Activated T-cell treated with anti-CD3 and anti-CD28 coated beads for 4 hours (primary cell): ENCODE data around the gene CPNE4.
A peak's percentile ranks its signal among the peaks of the same experiment; 100 is the strongest.
"Not testable (repeated sequence)": the region's sequence is repeated elsewhere in the genome, so short reads cannot be mapped to it uniquely, and the experiment has no call there.

Experiments
- DNase-seq: peaks from one replicate; pipeline ENCODE4 v3.0.0-alpha.2; 2020

The CPNE4 gene

DNA sequence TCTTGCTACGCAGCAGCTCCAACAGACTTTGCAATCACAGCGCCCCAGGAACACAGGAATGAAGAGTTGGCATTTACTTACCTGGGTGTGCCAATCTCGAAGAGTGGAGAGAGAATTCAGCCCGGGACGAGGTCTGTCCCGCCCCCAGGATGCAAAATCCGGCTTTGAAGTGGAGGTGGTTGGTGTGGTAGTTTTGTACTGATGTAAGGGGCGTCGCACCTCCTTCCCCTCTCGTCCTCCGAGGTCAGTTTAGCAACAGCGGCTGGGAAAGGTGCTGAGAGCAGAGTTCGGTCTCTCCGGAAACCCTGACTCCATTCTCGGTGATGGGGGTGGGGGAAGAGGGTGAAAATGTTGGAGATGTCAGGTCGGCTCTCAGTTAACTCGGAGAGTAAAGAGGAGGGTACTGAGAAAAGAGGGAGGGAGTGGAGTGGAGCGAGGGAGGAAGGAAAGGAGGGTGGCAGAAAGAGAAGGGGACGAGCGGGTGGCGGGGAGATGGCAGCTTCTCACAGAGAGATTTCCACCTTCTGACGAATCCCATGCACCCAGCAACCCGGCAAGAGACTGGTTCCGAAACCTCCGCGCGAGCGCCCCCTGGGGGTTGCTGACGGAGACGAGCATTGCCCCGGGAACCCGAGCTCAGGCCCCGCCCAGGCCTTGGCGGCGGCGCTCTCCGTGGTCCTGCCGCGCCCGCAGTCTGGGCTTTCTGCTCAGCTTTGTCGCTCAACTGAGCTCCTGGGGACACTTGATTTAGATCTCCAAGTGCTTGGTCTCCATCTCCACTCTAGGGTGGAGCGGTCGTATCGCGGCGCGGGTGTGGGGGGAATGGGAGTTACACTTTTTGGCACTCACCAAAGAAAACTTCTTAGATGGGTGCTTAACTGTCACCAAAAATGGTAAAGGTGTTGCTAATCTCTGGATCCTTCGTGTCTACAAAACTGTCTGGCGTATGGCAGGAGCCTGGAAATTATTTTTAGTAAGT, at the start of gene CPNE4:
CPNE4 (minus strand) TSS at position 529 of the 979 bp plus-strand sequence.
- DNase-seq = peak; percentile 37

DNA sequence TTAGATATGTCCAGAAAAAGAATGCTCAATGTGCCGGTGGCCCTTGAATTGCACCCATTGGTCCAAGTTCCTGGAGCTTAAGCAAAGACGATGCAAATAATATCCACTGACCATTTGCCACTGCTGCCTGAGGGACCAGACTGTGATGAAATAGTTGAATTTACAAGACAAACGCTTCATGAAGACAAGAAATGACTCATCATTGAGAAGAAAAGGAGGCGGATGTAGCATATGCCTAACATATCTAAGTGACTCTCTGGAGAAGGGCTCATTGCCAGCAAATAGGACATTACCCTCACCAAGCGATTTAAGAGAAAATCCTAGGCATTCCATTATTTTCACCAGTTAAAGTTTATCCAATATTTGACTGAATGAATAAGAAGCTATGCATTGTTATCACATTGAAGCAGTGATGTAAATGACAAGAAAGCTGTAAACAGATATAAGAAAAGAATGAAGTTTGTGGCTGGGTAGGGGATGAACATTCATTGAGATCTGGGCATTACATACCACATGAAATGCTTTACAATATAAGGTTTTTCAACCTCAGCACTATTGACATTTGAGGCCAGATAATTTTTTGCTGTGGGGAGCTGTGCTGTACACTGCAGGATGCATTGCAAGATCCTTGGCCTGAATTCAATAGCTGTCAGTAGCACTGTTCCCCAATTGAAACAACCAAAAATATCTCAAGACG, 48.9 kb upstream of the CPNE4 start:
- DNase-seq = no peak

DNA sequence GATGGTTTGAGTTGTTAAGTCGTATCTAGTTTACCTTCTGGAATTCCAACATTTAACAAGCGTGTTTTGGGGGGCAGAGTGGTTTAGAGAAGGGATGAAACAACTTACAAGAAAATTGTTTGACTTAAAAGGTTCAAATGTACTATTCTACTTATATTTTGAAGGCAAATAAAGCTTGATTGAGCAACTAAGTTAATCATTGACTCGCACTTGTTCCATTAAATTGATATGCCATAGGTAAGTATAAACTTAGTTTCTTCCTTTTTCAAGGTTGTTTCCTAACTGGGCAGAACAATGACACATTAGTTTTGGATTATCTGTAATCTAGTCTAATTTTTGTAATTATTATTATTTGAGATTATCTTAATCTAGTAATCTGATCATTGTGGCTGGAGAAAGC, 48.3 kb upstream of the CPNE4 start:
- no peak for DNase-seq

DNA sequence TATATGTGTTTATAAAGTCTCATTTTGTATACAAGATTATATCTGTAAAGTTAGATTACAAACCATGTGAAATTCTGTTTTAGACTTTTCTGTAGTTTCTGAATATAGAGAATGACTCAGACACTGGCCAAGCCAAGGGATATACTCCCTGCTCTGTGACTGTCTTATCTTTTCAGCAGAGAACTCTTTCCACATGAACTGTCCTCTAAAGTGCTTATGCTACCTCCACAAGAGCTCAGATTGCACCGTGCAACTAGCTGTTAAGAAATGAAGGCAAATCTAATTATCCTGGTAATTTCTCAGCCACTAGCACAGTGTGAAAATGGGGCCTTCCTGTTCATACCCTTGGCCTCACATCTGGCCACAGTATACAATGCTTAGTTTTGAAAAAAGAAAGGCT, 44.3 kb upstream of the CPNE4 start:
- DNase-seq = no peak

DNA sequence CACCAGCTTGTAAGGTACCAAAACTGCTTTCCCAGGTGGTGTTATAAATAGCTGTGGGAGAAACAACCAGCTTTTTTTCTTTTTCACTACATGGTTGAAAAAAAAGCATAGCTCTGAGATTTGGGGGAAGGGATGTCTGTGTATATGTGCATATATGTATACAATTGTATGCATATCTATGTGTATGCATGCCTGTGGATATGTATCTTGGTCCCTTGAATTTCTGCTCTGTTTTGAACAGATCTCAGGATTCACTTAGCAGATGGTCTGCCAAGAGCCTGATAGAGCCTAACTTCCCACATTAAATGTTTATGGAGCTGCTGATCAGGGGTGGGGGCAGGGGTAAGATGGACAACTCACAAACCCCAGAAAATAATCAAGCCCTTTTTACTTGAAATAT, 39.0 kb upstream of the CPNE4 start:
- DNase-seq = no peak

DNA sequence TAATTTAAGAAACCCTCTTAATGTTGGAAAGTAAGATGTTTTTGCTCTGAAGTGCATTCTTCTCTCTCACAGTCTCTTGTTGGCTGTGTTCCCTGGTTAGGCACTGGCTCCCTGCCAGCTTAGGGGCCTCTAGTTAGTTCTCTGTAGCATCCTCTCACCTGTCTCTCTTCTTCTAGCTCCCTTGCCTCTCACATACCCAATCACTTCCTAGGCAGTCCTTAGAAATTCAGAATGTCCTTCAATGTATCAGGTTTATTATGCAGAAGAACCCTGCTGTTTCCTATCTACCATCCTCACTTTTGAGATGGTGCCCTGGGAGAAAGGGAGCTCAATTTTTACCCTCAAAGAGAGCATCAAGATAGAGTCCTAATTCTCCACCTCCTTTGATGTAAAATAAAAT, 36.2 kb upstream of the CPNE4 start:
- no peak for DNase-seq

DNA sequence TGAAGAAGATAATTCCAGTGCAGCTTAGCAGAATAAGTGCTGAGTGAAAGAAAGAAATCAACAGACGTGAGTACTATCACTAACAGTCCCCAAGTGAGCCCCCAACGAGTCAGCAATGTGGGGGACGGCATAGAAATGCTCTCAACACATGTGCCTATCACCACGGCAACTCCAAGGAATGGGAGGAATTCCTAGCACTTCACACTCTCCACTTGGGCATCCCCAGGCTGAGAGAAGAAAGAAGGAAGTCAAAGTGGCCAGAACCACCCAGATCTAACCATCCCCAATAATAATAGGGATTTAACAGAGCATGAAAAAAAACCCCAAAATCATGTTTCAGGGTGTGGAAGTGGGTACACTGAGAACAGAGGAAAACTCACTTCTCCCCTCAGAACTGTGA, 29.3 kb upstream of the CPNE4 start:
- DNase-seq = no peak

DNA sequence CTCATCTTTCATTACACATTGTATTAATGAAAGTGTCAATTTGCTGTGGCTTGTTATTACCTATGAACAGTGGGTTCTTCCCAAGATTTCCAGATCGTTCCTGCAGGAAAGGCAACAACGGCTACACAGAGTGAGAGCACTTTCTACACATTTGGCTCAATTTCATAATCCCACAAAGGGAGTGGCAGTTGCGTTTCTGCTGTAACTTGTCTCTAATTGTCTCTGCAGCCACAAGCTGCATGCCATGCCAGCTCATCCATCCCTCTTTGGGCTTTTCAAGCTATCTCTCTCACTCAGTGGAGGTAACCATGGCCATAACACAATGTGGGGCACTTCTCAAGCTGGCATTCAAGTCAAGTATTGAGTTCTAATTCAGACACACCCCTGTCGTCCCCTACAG, 27.7 kb upstream of the CPNE4 start:
- DNase-seq = no peak

DNA sequence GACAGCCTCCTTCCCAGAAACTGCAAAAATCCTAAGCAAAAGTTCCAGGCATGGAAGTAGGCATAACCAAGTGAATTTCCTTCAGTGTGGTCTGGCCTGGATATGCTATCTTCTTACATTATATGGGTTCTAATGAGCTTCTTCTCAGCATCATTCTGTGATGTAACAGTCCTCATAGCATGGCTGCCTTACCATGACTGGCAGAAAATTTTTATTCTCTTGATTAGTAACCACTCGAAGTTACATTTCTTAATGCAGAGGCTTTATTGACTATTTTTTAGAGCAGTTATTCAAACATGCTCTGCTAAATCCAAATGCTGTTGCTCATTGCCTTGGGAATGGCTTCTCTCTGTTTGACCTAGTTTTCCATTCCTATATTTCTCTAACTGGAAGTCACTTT, 21.1 kb upstream of the CPNE4 start:
- DNase-seq = no peak

DNA sequence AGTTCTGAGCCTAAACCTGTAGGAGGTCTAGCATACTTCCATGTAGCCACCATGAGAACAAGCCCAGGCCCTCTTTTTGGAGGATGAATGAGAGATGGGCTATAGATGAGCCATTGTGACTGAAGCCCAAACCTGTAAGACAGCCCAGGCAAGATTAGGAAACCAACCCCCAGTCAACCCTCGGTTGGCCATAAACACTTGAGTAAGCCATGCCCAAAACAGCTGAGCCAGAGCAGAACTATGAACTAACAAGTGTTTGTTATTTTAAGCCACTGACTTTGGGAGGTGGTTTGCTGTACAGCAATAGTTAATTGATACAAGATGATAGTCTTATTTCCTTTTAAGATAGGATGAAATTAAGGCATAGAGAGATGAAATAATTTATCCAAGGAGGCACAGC, 12.4 kb upstream of the CPNE4 start:
- DNase-seq = no peak

DNA sequence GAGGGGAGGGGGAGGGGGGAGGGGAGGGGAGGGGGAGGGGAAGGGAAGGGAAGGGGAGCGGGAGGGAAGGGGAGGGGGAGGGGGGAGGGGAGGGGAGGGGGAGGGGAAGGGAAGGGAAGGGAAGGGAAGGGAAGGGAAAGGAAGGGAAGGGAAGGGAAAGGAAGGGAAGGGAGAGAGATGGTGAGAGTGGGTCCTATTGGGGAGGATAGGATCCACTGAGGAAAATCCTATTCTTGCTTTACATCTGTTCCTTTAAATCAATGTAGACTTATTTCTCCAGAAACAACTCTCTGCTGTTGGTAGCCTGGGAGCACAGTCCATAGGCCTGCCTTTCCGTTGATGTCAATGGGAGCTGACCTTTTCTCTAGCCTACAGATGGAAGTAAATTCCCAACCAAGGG, 10.1 kb upstream of the CPNE4 start:
- DNase-seq = not testable (repeated sequence)

DNA sequence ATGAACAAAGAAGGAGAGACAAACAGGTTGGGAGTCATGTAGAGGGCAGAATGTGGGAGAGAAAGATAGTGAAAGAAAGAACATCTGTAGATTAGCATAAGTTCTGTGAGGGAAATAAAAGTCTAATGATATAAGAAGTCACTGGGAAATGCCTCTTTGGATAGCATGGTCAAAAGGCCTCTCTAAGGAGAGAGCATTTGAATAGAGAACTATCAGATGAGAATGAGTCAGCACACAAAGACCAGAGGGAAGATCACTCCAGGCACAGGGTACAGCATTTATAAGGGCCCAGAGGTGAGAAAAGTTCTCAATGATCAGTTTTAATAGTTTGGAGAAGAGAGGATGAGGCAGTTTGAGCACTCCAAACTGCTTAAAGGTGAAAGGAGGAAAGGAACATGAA, 7.9 kb upstream of the CPNE4 start:
- no peak for DNase-seq

DNA sequence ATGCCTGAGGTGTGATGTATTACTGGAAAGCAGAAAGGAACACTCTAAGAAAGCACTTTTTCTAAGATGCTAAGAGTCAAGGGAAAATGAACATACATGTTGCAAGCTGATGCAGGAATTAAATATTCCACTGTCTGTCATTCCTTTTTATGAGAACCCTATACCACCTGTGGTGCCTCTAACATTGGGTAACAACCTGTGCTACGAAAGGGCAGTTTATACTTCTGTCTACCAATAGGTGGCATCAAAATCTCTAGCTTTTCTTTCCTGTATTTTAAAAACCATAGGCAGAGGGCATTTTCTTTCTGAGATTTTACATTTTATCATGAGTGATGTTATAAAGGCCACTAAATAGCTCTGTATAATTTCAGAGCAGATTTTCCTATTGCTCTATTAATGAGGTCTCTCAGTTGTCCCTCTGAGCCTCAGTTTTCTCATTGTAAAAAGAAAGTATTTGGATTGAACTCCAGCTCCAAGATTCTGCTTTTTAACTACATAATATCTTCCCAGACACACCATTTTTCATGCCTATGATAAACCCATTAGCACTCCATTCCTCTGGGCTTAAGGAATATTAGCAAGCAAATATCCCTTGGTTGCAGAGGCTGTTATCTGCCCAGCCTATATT, 3.5 kb upstream of the CPNE4 start:
- DNase-seq = no peak

DNA sequence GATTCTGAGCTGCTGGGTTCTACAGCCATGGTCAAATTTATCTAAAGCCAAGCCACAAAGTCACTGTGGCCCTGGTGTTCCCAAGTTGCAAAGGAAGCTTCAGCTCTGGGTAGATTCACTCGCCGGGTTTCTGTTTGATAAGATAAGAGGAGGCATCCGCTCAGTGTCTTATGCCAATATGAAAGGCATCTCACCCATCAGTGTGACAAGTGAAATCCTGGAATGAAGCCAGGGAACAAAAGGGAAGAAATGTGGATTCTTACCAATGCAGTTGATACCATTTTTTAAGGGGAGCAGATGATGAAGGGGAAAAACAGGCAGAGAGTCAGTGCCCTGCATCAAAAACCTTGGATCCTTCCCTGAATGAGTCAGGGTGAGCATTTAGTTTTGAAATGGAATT, 2.8 kb upstream of the CPNE4 start:
- no peak for DNase-seq

DNA sequence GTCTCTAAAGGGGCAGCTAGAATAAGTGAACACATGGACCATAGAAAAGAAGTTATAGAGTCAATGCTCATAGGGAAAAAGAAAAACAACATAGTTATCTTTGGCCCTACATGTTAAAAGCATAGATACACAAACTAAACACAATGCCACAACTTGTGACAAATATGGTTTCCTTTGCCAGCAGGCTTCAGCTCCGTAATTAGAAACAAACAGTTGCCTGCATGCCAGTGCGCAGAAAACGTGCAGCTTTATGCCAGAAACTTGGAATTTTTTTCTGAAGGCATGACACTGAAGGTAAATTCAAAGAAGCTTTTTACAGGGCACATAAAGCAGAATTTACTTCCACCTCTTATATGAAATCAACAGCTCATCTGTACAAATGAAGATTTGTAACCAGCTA, 2.2 kb upstream of the CPNE4 start:
- DNase-seq = no peak

DNA sequence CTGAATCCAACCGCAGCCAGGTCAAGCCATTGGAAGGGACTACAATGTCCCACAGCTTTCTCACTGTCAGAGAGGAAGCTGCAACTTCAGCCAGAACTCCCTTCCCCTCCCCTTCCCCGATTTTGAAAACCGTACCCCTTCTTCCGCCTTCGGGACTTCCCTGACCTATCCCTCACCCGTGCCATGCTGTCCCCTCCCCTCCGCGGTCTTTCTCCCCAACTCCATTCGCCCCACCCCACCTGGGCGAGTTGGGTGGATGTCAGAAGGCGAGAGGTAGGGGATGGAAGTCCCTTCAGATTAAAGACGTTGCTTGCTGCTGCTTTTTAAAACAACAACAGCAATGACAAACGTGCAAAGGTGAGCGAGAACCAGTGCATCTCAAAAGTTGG, 723 bp downstream of the CPNE4 start:
- DNase-seq = no peak

DNA sequence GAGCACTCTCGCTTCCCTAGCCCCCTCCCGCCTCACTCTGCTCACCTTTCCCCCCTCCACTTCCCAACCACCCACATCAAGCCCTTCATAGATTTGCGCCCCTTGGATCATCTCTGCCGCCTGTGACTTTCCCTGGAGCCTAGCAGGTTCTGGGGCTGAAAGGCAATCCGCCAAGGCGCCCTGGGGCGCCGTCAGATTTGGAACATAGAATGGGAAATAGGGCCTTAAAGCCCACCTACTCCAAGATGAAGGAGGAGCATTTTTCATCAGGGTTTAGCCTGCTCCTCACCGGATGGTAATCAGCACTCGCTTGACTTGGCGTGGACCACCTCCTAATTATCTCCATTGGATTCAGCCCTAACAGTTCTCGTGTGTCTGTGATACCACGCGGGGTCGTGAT, 1.3 kb downstream of the CPNE4 start:
- DNase-seq = no peak

DNA sequence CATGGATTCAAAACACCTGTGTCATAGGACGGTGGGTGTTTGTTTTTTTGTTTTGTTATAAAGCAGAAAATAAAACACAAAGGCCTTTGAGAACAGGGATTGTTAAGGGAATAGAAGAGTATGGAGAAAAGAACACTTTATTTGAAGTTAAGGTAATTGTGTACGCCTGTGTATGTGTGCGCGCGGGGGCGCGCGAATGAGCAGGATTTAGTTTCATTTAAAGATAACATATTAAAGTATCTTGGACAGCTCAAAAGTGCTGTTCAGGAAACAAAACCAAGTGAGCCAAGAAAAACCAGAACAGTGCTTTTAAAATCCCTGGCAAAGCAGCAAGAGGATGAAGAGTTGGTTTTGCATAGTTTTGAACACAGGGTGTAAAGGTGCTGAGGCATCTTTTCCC, 1.9 kb downstream of the CPNE4 start:
- DNase-seq = no peak

DNA sequence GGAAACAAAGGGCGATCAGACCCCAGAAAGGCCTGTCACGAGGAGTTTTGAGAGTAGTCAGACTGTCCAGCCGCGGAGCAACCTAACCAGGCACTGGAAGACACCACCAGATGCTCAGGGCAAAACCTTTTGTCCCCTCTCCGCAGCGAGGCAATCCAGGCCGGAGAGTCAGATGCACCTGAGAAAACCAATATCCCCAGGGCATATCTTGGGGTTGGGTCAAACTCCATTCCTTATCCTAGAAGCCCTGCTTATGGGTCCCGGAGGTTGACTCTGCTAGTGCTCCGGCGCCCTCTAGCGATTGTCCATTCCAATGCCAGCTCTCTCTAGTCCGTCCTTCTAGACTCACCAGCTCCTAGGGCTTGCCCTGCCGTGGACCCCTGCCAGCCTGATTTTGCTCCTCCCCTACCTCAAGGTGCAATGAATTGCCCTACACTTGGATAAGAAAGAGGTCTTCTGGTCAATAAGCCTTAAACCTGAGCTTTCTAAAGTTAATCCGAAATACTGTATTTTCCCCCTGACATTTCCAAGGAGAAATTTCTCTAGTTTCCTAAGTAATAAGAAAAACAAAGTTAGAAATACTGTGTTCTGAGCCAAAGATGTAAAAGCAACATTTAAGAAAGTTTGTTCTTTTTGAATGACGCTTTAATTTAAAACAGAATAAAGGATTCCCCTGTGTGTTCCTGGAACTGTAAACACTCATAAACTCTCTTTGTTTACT, 5.5 kb downstream of the CPNE4 start:
- DNase-seq = peak; percentile 16

DNA sequence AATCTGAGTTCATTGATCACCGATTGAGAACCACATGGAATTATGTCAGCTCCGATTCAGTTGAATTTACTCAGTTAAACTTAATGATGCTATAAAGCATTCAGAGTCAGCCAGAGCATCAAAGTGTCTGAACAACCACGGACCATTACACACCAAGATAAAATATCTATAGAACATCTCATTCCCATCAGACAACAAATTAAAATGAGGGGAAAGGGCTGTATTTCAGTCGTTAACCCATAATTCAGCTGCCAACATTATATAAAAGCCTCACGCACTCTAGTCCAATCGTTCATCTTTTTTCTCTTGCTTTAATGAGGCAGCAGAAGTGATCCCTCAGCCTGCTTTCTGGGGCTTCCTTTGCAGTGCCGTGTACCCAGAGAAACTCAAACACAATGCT, 11.9 kb downstream of the CPNE4 start:
- DNase-seq = no peak

DNA sequence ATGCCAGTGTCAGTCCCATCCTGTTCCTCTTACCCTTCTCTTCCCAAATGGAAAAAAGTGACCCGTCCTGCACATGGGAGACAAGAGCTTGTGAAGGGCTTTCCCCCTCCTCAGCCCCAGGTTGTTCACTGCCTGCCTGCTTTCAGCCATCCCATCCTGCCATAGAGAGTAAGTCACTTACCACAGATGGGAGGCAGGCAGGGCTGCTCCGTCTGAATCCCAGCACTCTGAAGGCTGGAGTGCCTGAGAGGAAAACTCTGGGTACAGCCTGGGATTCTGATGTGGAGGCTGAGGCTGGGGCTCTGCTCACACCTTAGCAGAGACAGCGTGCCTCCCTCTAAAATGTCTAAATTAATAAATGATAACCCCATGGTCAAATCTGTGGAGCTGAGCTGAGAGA, 14.8 kb downstream of the CPNE4 start:
- DNase-seq = no peak

DNA sequence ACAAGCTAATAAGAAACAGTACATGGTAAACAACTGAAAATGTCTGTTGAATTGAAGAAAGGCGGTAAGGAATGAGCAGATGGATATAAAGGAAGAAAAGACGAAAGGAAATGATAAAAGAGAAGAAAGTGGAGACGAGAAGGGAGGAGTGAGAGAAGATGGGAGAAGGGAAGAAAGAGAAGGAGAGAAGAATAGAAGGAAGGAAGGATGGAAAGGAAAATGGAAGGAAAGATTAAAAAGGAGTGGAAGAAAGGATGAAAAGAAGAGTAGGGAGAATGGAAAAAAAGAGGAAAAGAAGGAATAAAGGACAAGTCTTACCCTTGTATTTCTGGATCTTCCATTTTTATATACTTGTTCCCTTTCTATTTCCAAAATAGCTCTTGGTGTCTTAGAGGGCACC, 17.7 kb downstream of the CPNE4 start:
- DNase-seq = no peak
